Prostate gland (tissue), 2 donors: ENCODE data around the gene FAM168A. TPM values are rescaled to one million over a fixed set of nuclear protein-coding genes. Genes with fewer than 3 reads are reported as not detected.

Experiments used
- DNase-seq: peaks from one replicate; pipeline ENCODE4 v3.0.0-alpha.2; 2019; ENCODE audit warnings: low spot score
- H3K27ac ChIP-seq, 2 donors: fragments of 200-600 bp; sonication (generic); 2 replicates each; pipeline ENCODE4 v1.5.1; 2017 to 2019
- H3K27me3 ChIP-seq: fragments of 200-600 bp; sonication (generic); replicated peaks from 2 replicates; pipeline ENCODE4 v1.5.1; 2019; ENCODE audit not compliant: insufficient read depth
- H3K36me3 ChIP-seq, 2 donors: fragments of 200-600 bp; sonication (generic); 1 replicate in 1 of 2; 2 replicates in 1 of 2; pipeline versions ENCODE4 v1.5.1 to v1.8.1; 2017 to 2019
- H3K4me1 ChIP-seq: fragments of 200-600 bp; sonication (generic); replicated peaks from 2 replicates; pipeline ENCODE4 v1.5.1; 2019
- H3K4me3 ChIP-seq, 2 donors: fragments of 200-600 bp; sonication (generic); 2 replicates each; pipeline ENCODE4 v1.5.1; 2017 to 2019
- H3K9me3 ChIP-seq: fragments of 200-600 bp; sonication (generic); 2 replicates; pipeline ENCODE4 v1.5.1; 2017
- POLR2A ChIP-seq: fragments of 450-650 bp; IDR thresholded peaks from one replicate; pipeline ENCODE4 v1.6.1; 2016; ENCODE audit warnings: antibody characterized with exemption, mild to moderate bottlenecking
- POLR2AphosphoS5 ChIP-seq: sonication (generic); formaldehyde crosslinking; IDR thresholded peaks from one replicate; pipeline ENCODE4 v1.6.1; 2017; ENCODE audit warnings: antibody characterized with exemption
- WGBS: methylation state at CpG from one replicate; pipeline ENCODE4 v1.1.5; 2018; 5-methylcytosine and 5-hydroxymethylcytosine counted together
- intact Hi-C: fragments of 100-400 bp; cut with DNase I; formaldehyde crosslinking; loops from one replicate; pipeline ENCODE4 v1.14.2; 2022
- total RNA-seq, 2 donors: library from RNA; depleted of rRNA; stranded (reverse); fragments of >200 nt; gene quantifications; one replicate each; pipeline ENCODE4 v1.1.0, GENCODE V29; 2016
- TF ChIP-seq, protein P1 (sequence below), 4 experiments: fragments of 200-600 bp in 2 of 4; fragments of 450-650 bp in 2 of 4; sonication (generic) in 2 of 4; IDR thresholded peaks; 1 replicate in 3 of 4; 2 replicates in 1 of 4; pipeline ENCODE4 v1.5.1; 2016 to 2019; ENCODE audit warnings: antibody characterized with exemption in 4 of 4, mild to moderate bottlenecking in 2 of 4, moderate library complexity in 2 of 4

FAM168A gene
- total RNA-seq, 2 donors from 2014 or later: 27.3 to 38.3 TPM

DNA sequence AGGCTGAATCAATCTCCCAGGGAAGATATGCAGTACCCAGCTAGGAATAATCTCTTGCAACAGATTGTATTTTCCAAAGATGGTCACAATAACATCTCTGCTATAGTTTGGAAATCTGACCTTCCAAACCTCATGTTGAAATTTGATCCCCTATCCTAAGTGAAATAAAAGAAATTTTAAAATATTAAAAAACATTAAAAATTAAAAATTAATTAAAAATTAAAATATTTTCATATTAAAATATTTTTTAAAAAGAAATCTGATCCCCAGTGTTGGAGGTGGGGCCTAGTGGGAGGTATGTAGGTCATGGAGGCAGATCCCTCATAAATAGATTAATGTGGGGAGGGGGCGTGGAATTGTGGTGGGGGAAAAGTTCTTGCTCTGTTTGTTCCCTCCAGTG lies 79.7 kb downstream of the FAM168A start:
- Histone ChIP-seq H3K4me1 (no peaks in the 10 kb centered on the region), H3K4me3 (no peak overlapping the region), H3K27me3 (no peaks in the 10 kb centered on the region), H3K27ac (no peak overlapping the region), H3K9me3 (no peaks in the 10 kb centered on the region), H3K36me3 (no peaks in the 10 kb centered on the region)
- TF ChIP-seq, protein P1, sequence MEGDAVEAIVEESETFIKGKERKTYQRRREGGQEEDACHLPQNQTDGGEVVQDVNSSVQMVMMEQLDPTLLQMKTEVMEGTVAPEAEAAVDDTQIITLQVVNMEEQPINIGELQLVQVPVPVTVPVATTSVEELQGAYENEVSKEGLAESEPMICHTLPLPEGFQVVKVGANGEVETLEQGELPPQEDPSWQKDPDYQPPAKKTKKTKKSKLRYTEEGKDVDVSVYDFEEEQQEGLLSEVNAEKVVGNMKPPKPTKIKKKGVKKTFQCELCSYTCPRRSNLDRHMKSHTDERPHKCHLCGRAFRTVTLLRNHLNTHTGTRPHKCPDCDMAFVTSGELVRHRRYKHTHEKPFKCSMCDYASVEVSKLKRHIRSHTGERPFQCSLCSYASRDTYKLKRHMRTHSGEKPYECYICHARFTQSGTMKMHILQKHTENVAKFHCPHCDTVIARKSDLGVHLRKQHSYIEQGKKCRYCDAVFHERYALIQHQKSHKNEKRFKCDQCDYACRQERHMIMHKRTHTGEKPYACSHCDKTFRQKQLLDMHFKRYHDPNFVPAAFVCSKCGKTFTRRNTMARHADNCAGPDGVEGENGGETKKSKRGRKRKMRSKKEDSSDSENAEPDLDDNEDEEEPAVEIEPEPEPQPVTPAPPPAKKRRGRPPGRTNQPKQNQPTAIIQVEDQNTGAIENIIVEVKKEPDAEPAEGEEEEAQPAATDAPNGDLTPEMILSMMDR (IDR thresholded peaks at IDR 0.05): no peak
- no peak for TF ChIP-seq POLR2AphosphoS5
- TF ChIP-seq POLR2A: no peak
- intact Hi-C loops: no loop called here
- WGBS: 100% methylated on average over 1 of the region's 1 CpG
- no peak for DNase-seq

DNA sequence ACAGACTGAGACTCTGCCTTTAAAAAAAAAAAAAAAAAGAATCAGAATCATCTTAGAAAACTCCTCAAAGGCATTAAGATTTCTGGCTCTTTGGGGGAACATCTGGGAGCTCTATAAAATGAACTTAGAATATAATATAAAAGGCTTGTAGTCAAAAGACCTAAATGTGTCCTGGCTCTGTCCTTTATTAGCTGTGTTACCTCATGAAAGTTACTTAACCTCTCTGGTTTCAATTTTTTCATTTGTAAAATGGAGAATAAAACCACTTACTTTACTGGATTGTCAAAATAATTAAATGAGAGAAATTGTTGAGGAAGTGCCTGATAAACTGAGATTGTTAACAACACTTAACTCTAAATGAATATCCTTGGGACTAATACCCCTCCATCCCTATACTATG lies 81.8 kb downstream of the FAM168A start:
- TF ChIP-seq, protein P1 (IDR thresholded peaks at IDR 0.05): no peak
- TF ChIP-seq POLR2AphosphoS5 (no peak), POLR2A (no peak)
- Histone ChIP-seq H3K27me3 (no peaks in the 10 kb centered on the region), H3K9me3 (no peaks in the 10 kb centered on the region), H3K4me1 (no peaks in the 10 kb centered on the region), H3K27ac (no peak overlapping the region), H3K36me3 (no peaks in the 10 kb centered on the region), H3K4me3 (no peak overlapping the region)
- intact Hi-C loops: no loop called here
- DNase-seq: no peak

DNA sequence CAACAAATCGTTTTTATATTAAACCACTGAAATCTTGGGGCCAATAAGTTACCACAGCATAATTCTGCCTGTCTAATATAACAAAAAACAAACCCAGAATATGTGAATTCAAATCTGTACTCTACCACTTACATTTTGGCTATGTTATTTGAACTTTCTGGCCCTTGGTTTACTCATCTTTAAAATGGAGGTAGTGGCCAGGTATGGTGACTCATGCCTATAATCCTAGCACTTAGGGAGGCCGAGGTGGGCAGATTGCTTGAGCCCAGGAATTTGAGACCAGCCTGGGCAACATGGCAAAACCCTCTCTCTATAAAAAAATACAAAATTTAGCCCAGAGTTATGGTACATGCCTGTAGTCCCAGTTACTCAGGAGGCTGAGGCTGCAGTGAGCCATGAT lies 84.2 kb downstream of the FAM168A start:
- WGBS: 86% methylated on average over 2 of the region's 2 CpGs
- TF ChIP-seq, protein P1 (IDR thresholded peaks at IDR 0.05): no peak
- TF ChIP-seq POLR2AphosphoS5 (no peak), POLR2A (no peak)
- H3K27ac ChIP-seq: no peak overlapping the region
- H3K36me3 ChIP-seq: no peaks in the 10 kb centered on the region
- intact Hi-C loops: no loop called here
- no peak for DNase-seq
- no peaks in the 10 kb centered on the region for H3K27me3 ChIP-seq
- no peaks in the 10 kb centered on the region for H3K4me1 ChIP-seq
- no peak overlapping the region for H3K4me3 ChIP-seq
- no peaks in the 10 kb centered on the region for H3K9me3 ChIP-seq

DNA sequence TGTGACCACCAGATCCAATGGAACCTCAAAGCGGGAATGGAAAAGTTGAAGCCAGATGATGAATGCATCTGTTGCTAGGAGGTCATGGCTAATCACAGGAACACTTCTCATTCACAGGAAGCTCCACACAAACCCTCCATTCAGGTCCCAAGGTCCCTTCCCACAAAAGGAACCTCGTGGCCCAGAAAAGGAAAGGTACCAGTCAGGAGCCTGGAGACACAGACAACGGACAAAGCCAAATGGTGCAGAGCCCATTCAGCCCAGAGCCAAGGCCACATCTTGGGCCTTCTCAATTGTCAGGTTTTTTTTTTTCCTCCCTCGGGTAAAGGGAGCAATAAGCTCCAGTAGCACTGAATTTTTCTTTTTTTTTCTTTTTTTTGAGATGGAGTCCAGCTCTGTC lies 87.0 kb downstream of the FAM168A start:
- Histone ChIP-seq H3K36me3 (no peaks in the 10 kb centered on the region), H3K27me3 (no peaks in the 10 kb centered on the region), H3K27ac (no peak overlapping the region), H3K4me3 (no peak overlapping the region), H3K4me1 (no peaks in the 10 kb centered on the region), H3K9me3 (no peaks in the 10 kb centered on the region)
- no peak for DNase-seq
- intact Hi-C loops: no loop called here
- TF ChIP-seq POLR2AphosphoS5: no peak
- TF ChIP-seq, protein P1 (IDR thresholded peaks at IDR 0.05): no peak
- TF ChIP-seq POLR2A: no peak
- WGBS: 86% methylated on average over 4 of the region's 4 CpGs

DNA sequence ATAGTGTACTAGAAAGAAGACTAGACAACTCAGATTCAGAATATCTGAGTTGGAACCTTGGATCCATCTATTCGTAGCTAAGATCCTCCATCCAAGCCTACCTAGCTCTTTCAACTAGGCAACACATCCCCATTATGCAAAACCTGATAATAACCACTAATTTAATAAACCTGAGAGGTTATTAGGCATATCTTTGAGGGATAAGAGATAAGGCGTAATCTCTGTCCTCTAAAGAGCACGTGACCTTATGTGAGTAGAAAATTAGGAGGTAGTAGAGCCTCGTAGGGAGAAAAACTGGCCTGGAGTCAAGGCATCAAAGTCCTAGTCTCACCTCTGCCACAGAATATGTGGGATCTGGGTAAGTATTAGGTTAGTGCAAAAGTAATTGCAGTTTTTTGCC lies 87.8 kb downstream of the FAM168A start:
- Histone ChIP-seq H3K4me3 (no peak overlapping the region), H3K36me3 (no peaks in the 10 kb centered on the region), H3K9me3 (no peaks in the 10 kb centered on the region), H3K27ac (no peak overlapping the region), H3K4me1 (no peaks in the 10 kb centered on the region), H3K27me3 (no peaks in the 10 kb centered on the region)
- intact Hi-C loops: no loop called here
- no peak for DNase-seq
- TF ChIP-seq POLR2A (no peak), POLR2AphosphoS5 (no peak)
- TF ChIP-seq, protein P1 (IDR thresholded peaks at IDR 0.05): no peak
- 97% methylated on average over 4 of the region's 4 CpGs for WGBS
